Sigmoid colon (tissue), 7 donors: ENCODE results near the gene HECTD4. TPM values are rescaled to one million over a fixed set of nuclear protein-coding genes. Genes with fewer than 3 reads are reported as not detected.

ENCODE experiments used
- DNase-seq: peaks from one replicate; pipeline ENCODE4 v3.0.0-alpha.2; 2019
- H3K27ac ChIP-seq, 4 donors: fragments of 200-600 bp; sonication (generic); one replicate each; pipeline ENCODE4 v1.5.1; 2016 to 2019; ENCODE audit warnings: mild to moderate bottlenecking in 1 of 4
- H3K27me3 ChIP-seq, 3 donors: fragments of 200-600 bp; sonication (generic); one replicate each; pipeline ENCODE4 v1.5.1; 2019; ENCODE audit warnings: mild to moderate bottlenecking in 1 of 3
- H3K36me3 ChIP-seq, 4 donors: fragments of 200-600 bp; sonication (generic); one replicate each; pipeline ENCODE4 v1.5.1; 2016 to 2019
- H3K4me1 ChIP-seq, 4 donors: fragments of 200-600 bp; sonication (generic); one replicate each; pipeline ENCODE4 v1.5.1; 2017 to 2019
- H3K4me3 ChIP-seq, 4 donors: fragments of 200-600 bp; sonication (generic); one replicate each; pipeline ENCODE4 v1.5.1; 2017 to 2019; ENCODE audit warnings: mild to moderate bottlenecking in 2 of 4, moderate library complexity in 1 of 4
- H3K9me3 ChIP-seq, 4 donors: fragments of 200-600 bp in 3 of 4; sonication (generic) in 3 of 4; one replicate each; pipeline versions ENCODE4 v1.5.1 to v1.6.1; 2013 to 2019
- CTCF ChIP-seq, 4 experiments: fragments of 450-650 bp in 3 of 4; fragments of 200-600 bp in 1 of 4; IDR thresholded peaks; one replicate each; pipeline ENCODE4 v1.5.1; 2016 to 2019; ENCODE audit warnings: antibody characterized with exemption in 4 of 4, mild to moderate bottlenecking in 3 of 4, moderate library complexity in 2 of 4
- EP300 ChIP-seq, 4 donors: sonication (generic); formaldehyde crosslinking; IDR thresholded peaks; one replicate each; pipeline ENCODE4 v1.6.1; 2017; ENCODE audit warnings: antibody characterized with exemption in 4 of 4
- POLR2A ChIP-seq, 2 donors: fragments of 450-650 bp; IDR thresholded peaks; one replicate each; pipeline ENCODE4 v1.6.1; 2016; ENCODE audit warnings: antibody characterized with exemption in 2 of 2, mild to moderate bottlenecking in 2 of 2, moderate library complexity in 2 of 2
- POLR2AphosphoS5 ChIP-seq, 4 donors: sonication (generic); formaldehyde crosslinking; IDR thresholded peaks; one replicate each; pipeline ENCODE4 v1.6.1; 2017; ENCODE audit warnings: antibody characterized with exemption in 4 of 4
- WGBS, 2 donors: extraction: QIAGEN DNeasy Blood & Tissue Kit; methylation state at CpG; one replicate each; pipeline ENCODE4 v1.1.7; 2013; 5-methylcytosine and 5-hydroxymethylcytosine counted together
- intact Hi-C: fragments of 100-400 bp; cut with DNase I; formaldehyde crosslinking; loops from one replicate; pipeline ENCODE4 v1.15.1; 2023
- polyA plus RNA-seq, 3 donors: library from polyadenylated mRNA; stranded (reverse); fragments of 200-250 nt; gene quantifications; one replicate each; pipeline ENCODE4 v1.2.3, GENCODE V29; 2013
- total RNA-seq, 4 donors: library from RNA; depleted of rRNA; stranded (reverse); fragments of >200 nt; gene quantifications; one replicate each; pipeline ENCODE4 v1.1.0, GENCODE V29; 2016
- donor health status: healthy with polysubstance abuse.
- donor health status: Bipolar disorder and iron deficiency.
- donor health status: healthy.

Gene HECTD4
- total and polyA plus RNA-seq, 7 donors, result 5.4 to 64.8 (median 26.0) TPM

- TF ChIP-seq POLR2A (IDR thresholded peaks at IDR 0.05) (no peak), CTCF (IDR thresholded peaks at IDR 0.05) (no peak), POLR2AphosphoS5 (IDR thresholded peaks at IDR 0.05) (no peak), EP300 (IDR thresholded peaks at IDR 0.05) (no peak)
- 94 to 95% methylated on average over 7 of the region's 7 CpGs for WGBS, 2 donors
- no peak for DNase-seq
These were observed 173.8 kb downstream of the HECTD4 start for GRCh38 chr12:112208301-112208910.

GRCh38 chr12:112207397-112207924 lies 174.8 kb downstream of the HECTD4 start:
- Histone ChIP-seq H3K4me1 (no peaks in the 10 kb centered on the region), H3K27me3 (no peaks in the 10 kb centered on the region), H3K27ac (no peak overlapping the region), H3K36me3 (peaks cover 32 to 100% (median 60%) of the 10 kb centered on the region in 4 donors), H3K9me3 (no peaks in the 10 kb centered on the region), H3K4me3 (no peak overlapping the region)
- 96 to 97% methylated on average over 4 of the region's 4 CpGs for WGBS, 2 donors
- DNase-seq, result no peak
- TF ChIP-seq CTCF (IDR thresholded peaks at IDR 0.05), result no peak
- no peak for TF ChIP-seq POLR2A (IDR thresholded peaks at IDR 0.05)
- TF ChIP-seq EP300 (IDR thresholded peaks at IDR 0.05), result no peak
- no peak for TF ChIP-seq POLR2AphosphoS5 (IDR thresholded peaks at IDR 0.05)
- intact Hi-C loops, result no loop called here

More at GRCh38 chr12:112208301-112208910, 173.8 kb downstream of the HECTD4 start:
- H3K27ac ChIP-seq, result no peak overlapping the region
- no peaks in the 10 kb centered on the region for H3K4me1 ChIP-seq
- no peak overlapping the region for H3K4me3 ChIP-seq
- no peaks in the 10 kb centered on the region for H3K9me3 ChIP-seq
- no peaks in the 10 kb centered on the region for H3K27me3 ChIP-seq
- intact Hi-C loops, result no loop called here
- peaks cover 32 to 95% (median 56%) of the 10 kb centered on the region in 4 donors for H3K36me3 ChIP-seq

- intact Hi-C loops, result no loop called here
- DNase-seq, result no peak
- Histone ChIP-seq H3K36me3 (peaks cover 32 to 100% (median 58%) of the 10 kb centered on the region in 4 donors), H3K27ac (no peak overlapping the region), H3K27me3 (no peaks in the 10 kb centered on the region), H3K4me1 (no peaks in the 10 kb centered on the region), H3K9me3 (no peaks in the 10 kb centered on the region), H3K4me3 (no peak overlapping the region)
- TF ChIP-seq CTCF (IDR thresholded peaks at IDR 0.05) (no peak), POLR2AphosphoS5 (IDR thresholded peaks at IDR 0.05) (no peak), EP300 (IDR thresholded peaks at IDR 0.05) (no peak), POLR2A (IDR thresholded peaks at IDR 0.05) (no peak)
- WGBS, 2 donors, result 93 to 94% methylated on average over 7 of the region's 7 CpGs
These were observed 175.3 kb downstream of the HECTD4 start for GRCh38 chr12:112206944-112207343.

GRCh38 chr12:112199136-112199535 lies 183.1 kb downstream of the HECTD4 start:
- peaks cover 12 to 92% (median 42%) of the 10 kb centered on the region in 4 donors for H3K36me3 ChIP-seq
- intact Hi-C loops, result loop anchor here (2.0 kb wide), 1 partner anchor 188 kb away; no protein-coding TSS in a partner anchor
- WGBS, 2 donors, result 80% methylated on average over 4 of the region's 4 CpGs

More at GRCh38 chr12:112199136-112199535, 183.1 kb downstream of the HECTD4 start:
- Histone ChIP-seq H3K4me1 (no peaks in the 10 kb centered on the region), H3K27ac (no peak overlapping the region), H3K27me3 (no peaks in the 10 kb centered on the region), H3K9me3 (no peaks in the 10 kb centered on the region), H3K4me3 (no peak overlapping the region)
- TF ChIP-seq CTCF (IDR thresholded peaks at IDR 0.05), result no peak
- TF ChIP-seq EP300 (IDR thresholded peaks at IDR 0.05), result no peak
- TF ChIP-seq POLR2AphosphoS5 (IDR thresholded peaks at IDR 0.05), result no peak
- TF ChIP-seq POLR2A (IDR thresholded peaks at IDR 0.05), result no peak
- no peak for DNase-seq
